HT1080 (cell line): ENCODE data around the gene QPRT. TPM values are rescaled to one million over a fixed set of nuclear protein-coding genes. Genes with fewer than 3 reads are reported as not detected.
"Not testable (repeated sequence)": the region's sequence is repeated elsewhere in the genome, so short reads cannot be mapped to it uniquely, and the experiment has no call there.

ENCODE experiments used
- DNase-seq: peaks from one replicate; pipeline ENCODE4 v3.0.0-alpha.2; 2015; ENCODE audit warnings: low read depth
- total RNA-seq: library from RNA; depleted of rRNA; stranded (reverse); fragments of >200 nt; shearing (Covaris generic); gene quantifications from 2 replicates; pipeline ENCODE4 v1.2.3, GENCODE V29; 2014

Gene QPRT
- total RNA-seq, 1 experiment from 2014 or later: 1.8 TPM

- not testable (repeated sequence) for DNase-seq
These were observed 10.7 kb downstream of the QPRT start for GRCh38 chr16:29689490-29690351.

- DNase-seq: not testable (repeated sequence)
These were observed 13.6 kb downstream of the QPRT start for GRCh38 chr16:29692606-29693005.

- no peak for DNase-seq
These were observed 15.6 kb downstream of the QPRT start for GRCh38 chr16:29694384-29695195.

- not testable (repeated sequence) for DNase-seq
These were observed 16.7 kb downstream of the QPRT start for GRCh38 chr16:29695675-29696074.

GRCh38 chr16:29696881-29697331, 17.9 kb downstream of the QPRT start:
- DNase-seq: no peak

GRCh38 chr16:29697391-29697790, 18.4 kb downstream of the QPRT start:
- no peak for DNase-seq

GRCh38 chr16:29698042-29698441, 19.1 kb downstream of the QPRT start:
- no peak for DNase-seq

- no peak for DNase-seq
These were observed 19.7 kb downstream of the QPRT start for GRCh38 chr16:29698484-29699323.

GRCh38 chr16:29699324-29700219, 20.6 kb downstream of the QPRT start:
- no peak for DNase-seq

- DNase-seq: peak; percentile 83
These were observed 21.4 kb downstream of the QPRT start for GRCh38 chr16:29700253-29700987.

GRCh38 chr16:29701214-29701555, 22.2 kb downstream of the QPRT start:
- no peak for DNase-seq

GRCh38 chr16:29702269-29702668, 23.3 kb downstream of the QPRT start:
- no peak for DNase-seq

- no peak for DNase-seq
These were observed 26.1 kb downstream of the QPRT start for GRCh38 chr16:29705030-29705429.

GRCh38 chr16:29707160-29707559, 28.2 kb downstream of the QPRT start:
- not testable (repeated sequence) for DNase-seq

GRCh38 chr16:29708917-29709600, 30.1 kb downstream of the QPRT start:
- no peak for DNase-seq

- DNase-seq: not testable (repeated sequence)
These were observed 30.7 kb downstream of the QPRT start for GRCh38 chr16:29709657-29710056.

GRCh38 chr16:29710227-29711219, 31.5 kb downstream of the QPRT start:
- DNase-seq: peak; percentile 53

GRCh38 chr16:29712809-29713208, 33.8 kb downstream of the QPRT start:
- no peak for DNase-seq
